ENCODE measurements around the gene BNC2.
A peak's percentile ranks its signal among the peaks of the same experiment; 100 is the strongest.

BNC2 gene

DNA sequence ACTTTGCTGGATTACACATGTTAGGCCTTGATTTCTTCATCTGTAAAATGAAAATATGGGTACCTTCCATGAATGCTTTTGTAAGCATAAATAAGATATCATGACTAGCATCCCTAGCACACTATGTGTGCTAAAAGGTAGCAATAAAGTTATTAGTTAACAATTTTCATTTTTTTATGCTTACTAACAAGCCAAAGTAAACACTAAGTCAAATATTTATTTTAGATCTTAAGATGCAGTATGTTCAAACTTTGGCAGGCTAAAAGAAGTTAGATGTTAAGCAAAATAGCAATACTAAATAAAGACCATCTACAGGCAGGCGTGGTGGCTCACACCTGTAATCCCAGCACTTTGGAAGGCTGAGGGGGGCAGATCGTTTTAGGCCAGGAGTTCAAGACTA is 169.1 kb downstream of the BNC2 start:
- no peaks in the 10 kb centered on the region for H4K20me1 ChIP-seq (ENCODE audit: insufficient read depth, low read length, poor library complexity, severe bottlenecking)

DNA sequence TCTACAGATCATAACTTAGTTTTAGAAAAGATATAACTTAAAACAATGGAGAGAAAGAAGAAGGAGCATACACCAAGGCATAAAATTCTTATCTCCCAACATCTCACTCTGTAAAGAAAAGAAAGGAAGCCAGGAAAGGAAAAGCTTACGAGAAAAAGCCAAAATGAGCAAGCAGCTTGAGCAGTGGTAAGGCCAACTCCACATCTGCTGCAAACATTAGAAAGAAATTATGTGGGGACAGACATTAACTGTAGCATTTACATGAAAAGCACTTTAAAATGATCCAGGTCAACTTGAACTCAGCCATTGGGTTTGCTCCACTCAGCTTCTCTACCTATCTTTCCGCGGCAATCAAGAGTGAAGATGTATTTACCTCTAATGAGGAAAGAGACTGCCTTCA is 176.9 kb downstream of the BNC2 start:
- Histone ChIP-seq H3F3A (ENCODE audit: low read depth) (peaks cover 7% of the 10 kb centered on the region; the same call in 1 of the 2 replicates), H3K27me3 (ENCODE audit: insufficient read depth, low read length, poor library complexity, severe bottlenecking) (no peaks in the 10 kb centered on the region), H3K79me2 (ENCODE audit: insufficient read depth, low read length) (no peaks in the 10 kb centered on the region), H3K4me1 (ENCODE audit: insufficient read depth, low read length, poor library complexity, severe bottlenecking) (peaks cover 17% of the 10 kb centered on the region), H2AFZ (ENCODE audit: low read length) (peak overlapping the region; percentile 51), H3K9me2 (replicated peaks; ENCODE audit: low read depth, low read length) (no peaks in the 10 kb centered on the region), H3K36me3 (ENCODE audit: insufficient read depth, low read length) (no peaks in the 10 kb centered on the region), H3K4me3 (ENCODE audit: low read length, poor library complexity, severe bottlenecking) (peak overlapping the region; percentile 9), H3K4me2 (ENCODE audit: low read depth, low read length, poor library complexity, severe bottlenecking) (peak overlapping the region; percentile 49), H3K9ac (ENCODE audit: low read depth, low read length, poor library complexity, severe bottlenecking) (peak overlapping the region; percentile 31), H3K9me3 (ENCODE audit: insufficient read depth, low read depth, low read length) (no peaks in the 10 kb centered on the region), H4K20me1 (ENCODE audit: insufficient read depth, low read length, poor library complexity, severe bottlenecking) (no peaks in the 10 kb centered on the region)
- TF ChIP-seq, protein P1, sequence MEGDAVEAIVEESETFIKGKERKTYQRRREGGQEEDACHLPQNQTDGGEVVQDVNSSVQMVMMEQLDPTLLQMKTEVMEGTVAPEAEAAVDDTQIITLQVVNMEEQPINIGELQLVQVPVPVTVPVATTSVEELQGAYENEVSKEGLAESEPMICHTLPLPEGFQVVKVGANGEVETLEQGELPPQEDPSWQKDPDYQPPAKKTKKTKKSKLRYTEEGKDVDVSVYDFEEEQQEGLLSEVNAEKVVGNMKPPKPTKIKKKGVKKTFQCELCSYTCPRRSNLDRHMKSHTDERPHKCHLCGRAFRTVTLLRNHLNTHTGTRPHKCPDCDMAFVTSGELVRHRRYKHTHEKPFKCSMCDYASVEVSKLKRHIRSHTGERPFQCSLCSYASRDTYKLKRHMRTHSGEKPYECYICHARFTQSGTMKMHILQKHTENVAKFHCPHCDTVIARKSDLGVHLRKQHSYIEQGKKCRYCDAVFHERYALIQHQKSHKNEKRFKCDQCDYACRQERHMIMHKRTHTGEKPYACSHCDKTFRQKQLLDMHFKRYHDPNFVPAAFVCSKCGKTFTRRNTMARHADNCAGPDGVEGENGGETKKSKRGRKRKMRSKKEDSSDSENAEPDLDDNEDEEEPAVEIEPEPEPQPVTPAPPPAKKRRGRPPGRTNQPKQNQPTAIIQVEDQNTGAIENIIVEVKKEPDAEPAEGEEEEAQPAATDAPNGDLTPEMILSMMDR (conservative IDR thresholded peaks at IDR 0.05; ENCODE audit: low read length) = no peak
- TF ChIP-seq EZH2phosphoT487 (IDR thresholded peaks at IDR 0.05; ENCODE audit: borderline replicate concordance) = no peak

More for the DNA sequence above, 169.1 kb downstream of the BNC2 start:
- H3K9ac ChIP-seq (ENCODE audit: low read depth, low read length, poor library complexity, severe bottlenecking) = no peak overlapping the region
- TF ChIP-seq, protein P1 (conservative IDR thresholded peaks at IDR 0.05; ENCODE audit: low read length) = no peak
- H2AFZ ChIP-seq (ENCODE audit: low read length) = no peak overlapping the region
- H3K4me1 ChIP-seq (ENCODE audit: insufficient read depth, low read length, poor library complexity, severe bottlenecking) = peaks cover 6% of the 10 kb centered on the region
- H3K27me3 ChIP-seq (ENCODE audit: insufficient read depth, low read length, poor library complexity, severe bottlenecking) = no peaks in the 10 kb centered on the region
- no peak overlapping the region for H3K4me2 ChIP-seq (ENCODE audit: low read depth, low read length, poor library complexity, severe bottlenecking)
- no peaks in the 10 kb centered on the region for H3K9me3 ChIP-seq (ENCODE audit: insufficient read depth, low read depth, low read length)
- no peaks in the 10 kb centered on the region for H3K36me3 ChIP-seq (ENCODE audit: insufficient read depth, low read length)
- no peaks in the 10 kb centered on the region for H3F3A ChIP-seq (ENCODE audit: low read depth)
- H3K9me2 ChIP-seq (replicated peaks; ENCODE audit: low read depth, low read length) = no peaks in the 10 kb centered on the region
- H3K79me2 ChIP-seq (ENCODE audit: insufficient read depth, low read length) = no peaks in the 10 kb centered on the region
- H3K4me3 ChIP-seq (ENCODE audit: low read length, poor library complexity, severe bottlenecking) = no peak overlapping the region

DNA sequence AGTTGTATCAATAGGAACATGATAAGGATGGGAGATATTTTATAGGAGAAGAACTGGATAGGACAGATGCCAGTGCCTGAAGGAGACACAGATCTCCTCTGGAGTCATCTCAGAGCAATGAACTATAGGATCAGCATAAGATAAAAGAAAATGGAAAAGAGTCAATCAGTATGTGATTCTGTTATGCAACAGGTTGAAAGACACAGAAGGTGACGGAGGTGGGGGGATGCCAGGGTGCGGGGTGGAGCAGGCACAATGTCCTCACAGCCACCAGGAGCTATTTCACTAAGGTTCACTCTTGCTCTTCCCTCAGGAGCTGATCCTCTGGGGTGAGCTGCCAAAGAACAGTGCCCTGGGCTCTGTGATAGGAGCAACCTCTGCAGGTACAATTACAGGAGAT is 179.8 kb downstream of the BNC2 start:
- TF ChIP-seq EZH2phosphoT487 (IDR thresholded peaks at IDR 0.05; ENCODE audit: borderline replicate concordance) = no peak
- TF ChIP-seq, protein P1 (conservative IDR thresholded peaks at IDR 0.05; ENCODE audit: low read length) = no peak
- H2AFZ ChIP-seq (ENCODE audit: low read length) = no peak overlapping the region
- H3K36me3 ChIP-seq (ENCODE audit: insufficient read depth, low read length) = no peaks in the 10 kb centered on the region
- H3K9me2 ChIP-seq (replicated peaks; ENCODE audit: low read depth, low read length) = no peaks in the 10 kb centered on the region
- H3F3A ChIP-seq (ENCODE audit: low read depth) = peaks cover 7% of the 10 kb centered on the region; the same call in 1 of the 2 replicates
- no peaks in the 10 kb centered on the region for H3K9me3 ChIP-seq (ENCODE audit: insufficient read depth, low read depth, low read length)
- H3K4me3 ChIP-seq (ENCODE audit: low read length, poor library complexity, severe bottlenecking) = no peak overlapping the region
- H3K4me2 ChIP-seq (ENCODE audit: low read depth, low read length, poor library complexity, severe bottlenecking) = no peak overlapping the region
- H4K20me1 ChIP-seq (ENCODE audit: insufficient read depth, low read length, poor library complexity, severe bottlenecking) = no peaks in the 10 kb centered on the region
- H3K27me3 ChIP-seq (ENCODE audit: insufficient read depth, low read length, poor library complexity, severe bottlenecking) = no peaks in the 10 kb centered on the region
- H3K9ac ChIP-seq (ENCODE audit: low read depth, low read length, poor library complexity, severe bottlenecking) = no peak overlapping the region
- peaks cover 27% of the 10 kb centered on the region for H3K4me1 ChIP-seq (ENCODE audit: insufficient read depth, low read length, poor library complexity, severe bottlenecking)
- H3K79me2 ChIP-seq (ENCODE audit: insufficient read depth, low read length) = no peaks in the 10 kb centered on the region

Measured in Loucy (cell line).